Inferior parietal cortex (tissue), 1 donor: ENCODE data around the gene ACOT7.
"Not testable (repeated sequence)": the region's sequence is repeated elsewhere in the genome, so short reads cannot be mapped to it uniquely, and the experiment has no call there.

Experiments
- DNase-seq: peaks from one replicate; pipeline ENCODE4 v3.0.0-alpha.2; 2016; ENCODE audit errors: extremely low spot score

Gene ACOT7

DNA sequence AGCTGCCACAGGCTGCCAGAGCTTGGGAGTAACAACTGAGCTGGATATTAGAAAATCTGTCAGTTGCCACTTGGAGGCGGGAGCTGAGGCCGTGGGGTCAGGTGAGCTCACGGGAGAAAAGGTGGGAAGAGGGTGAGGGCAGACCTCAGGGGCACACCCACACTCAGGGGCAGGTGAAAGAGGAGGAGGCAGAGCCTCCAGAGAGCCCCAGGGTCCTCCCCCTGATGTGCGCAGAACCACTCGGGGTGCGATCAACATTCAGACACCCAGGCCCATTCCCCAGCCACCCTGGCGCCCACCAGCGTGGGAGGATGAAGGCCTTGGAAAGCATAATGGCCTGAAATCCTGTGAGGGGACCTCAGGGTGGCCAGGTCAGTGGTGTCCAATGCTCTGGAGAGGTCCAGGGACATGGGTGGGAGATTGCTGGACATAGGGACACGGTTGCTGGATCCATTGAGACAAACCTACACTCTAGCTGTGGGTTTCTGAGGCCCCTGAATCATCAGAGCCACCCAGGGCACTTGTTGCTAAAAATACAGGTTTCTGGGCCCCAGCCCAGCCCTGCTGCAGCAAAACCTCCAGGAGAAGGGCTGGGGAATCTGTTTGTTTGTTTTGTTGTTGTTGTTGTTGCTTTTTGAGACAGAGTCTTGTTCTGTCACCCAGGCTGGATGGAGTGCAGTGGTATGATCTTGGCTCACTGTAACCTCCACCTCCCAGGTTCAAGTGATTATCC lies 83.3 kb downstream of the ACOT7 start:
- DNase-seq: no peak

GRCh38 chr1:6309564-6309963 lies 84.0 kb downstream of the ACOT7 start:
- no peak for DNase-seq

DNA sequence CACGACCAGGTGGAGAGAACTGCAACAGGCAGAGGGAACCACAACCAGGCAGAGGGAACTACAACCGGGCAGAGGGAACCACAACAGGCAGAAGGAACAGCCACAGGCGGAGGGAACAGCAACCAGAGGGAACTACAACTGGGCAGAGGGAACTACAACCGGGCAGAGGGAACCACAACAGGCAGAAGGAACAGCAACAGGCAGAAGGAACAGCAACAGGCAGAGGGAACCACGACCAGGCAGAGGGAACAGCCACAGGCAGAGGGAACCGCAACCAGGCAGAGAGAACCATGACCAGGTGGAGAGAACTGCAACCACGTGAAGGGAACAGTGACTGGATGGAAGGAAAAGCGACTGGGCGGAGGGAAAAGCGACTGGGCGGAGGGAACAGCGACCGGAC lies 85.1 kb downstream of the ACOT7 start:
- DNase-seq: no peak

DNA sequence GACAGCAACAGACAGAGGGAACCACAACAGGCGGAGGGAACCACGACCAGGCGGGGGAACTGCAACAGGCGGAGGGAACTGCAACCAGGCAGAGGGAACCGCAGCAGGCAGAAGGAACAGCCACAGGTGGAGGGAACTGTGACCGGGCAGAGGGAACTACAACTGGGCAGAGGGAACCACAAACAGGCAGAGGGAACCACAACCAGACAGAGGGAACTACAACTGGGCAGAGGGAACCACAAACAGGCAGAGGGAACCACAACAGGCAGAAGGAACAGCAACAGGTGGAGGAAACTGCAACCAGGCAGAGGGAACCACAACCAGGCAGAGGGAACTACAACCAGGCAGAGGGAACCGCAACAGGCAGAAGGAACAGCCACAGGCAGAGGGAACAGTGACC lies 85.9 kb downstream of the ACOT7 start:
- DNase-seq: not testable (repeated sequence)

DNA sequence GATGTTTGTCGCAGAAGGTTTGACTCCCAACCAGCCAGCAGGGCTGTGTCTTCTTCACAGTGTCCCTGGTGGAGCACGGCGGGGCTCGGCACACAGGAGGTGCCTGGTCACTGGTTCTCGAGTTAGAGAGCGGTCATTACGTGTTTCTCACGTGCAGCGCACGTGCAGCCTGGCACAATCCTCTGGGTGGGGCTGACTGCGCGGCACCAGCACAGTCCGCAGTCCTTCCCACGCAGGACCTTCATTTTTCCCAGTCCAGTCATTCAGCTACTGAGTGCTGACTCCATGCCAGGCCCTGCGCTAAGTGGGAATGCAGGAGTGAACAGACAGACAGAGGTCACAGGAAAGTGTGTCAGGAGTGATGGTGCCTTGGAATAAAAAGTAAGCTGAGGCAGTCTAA lies 86.5 kb downstream of the ACOT7 start:
- DNase-seq: no peak

DNA sequence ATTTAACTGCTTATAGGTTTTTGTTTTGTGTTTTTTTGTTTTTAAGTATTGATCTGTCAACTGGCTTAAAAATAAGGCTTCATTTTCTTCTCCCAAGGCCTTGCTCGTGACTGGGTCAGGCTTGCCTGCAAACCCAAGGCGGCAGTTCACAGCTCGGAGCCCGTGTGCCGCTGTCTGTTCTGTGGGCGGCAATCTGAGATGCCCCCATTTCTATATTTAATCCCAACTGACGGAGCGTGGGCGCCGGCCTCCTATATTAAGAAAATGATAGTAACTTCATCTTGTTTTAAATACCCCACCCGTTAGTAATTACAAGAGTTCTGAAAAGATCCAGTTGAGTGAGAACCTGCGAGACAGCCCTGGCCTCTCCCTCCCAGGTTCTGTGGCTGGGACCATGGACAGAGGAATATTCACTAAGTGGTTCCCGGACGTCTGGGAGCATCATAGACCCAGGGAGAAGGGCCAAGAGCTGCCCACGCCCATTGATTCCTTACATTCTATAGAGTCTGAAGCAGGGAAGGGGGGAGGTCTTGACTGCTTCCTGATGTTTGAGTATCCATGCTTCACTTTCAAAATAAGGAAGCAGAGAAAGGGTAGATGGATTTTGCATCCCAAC lies 90.1 kb downstream of the ACOT7 start:
- no peak for DNase-seq

GRCh38 chr1:6302568-6302967 lies 91.0 kb downstream of the ACOT7 start:
- DNase-seq: no peak

- no peak for DNase-seq
These were observed 92.0 kb downstream of the ACOT7 start for GRCh38 chr1:6301526-6301925.

DNA sequence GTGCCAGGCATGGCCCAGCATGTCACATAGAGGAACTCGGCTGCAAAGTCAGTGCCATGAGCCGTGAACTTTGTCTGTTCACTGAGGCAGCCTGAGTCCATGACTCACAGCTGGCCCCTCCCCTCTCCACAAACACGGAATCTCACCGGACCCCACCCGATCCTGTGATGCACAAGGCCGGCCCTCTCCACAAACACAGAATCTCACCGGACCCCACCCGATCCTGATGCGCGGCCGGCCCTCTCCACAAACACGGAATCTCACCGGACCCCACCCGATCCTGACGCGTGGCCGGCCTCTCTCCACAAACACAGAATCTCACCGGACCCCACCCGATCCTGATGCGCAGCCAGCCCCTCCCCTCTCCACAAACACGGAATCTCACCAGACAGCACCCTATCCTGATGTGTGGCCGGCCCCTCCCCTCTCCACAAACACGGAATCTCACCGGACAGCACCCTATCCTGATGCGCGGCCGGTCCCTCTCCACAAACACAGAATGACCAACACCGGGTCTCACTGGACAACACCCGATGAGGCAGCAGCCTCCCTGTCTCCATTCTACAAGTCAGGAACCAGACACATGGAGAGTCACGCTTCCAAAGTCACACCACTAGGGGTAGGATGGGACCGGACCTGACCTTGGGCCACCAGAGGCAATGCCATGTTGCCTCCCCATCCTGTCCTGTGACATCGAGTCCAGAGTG lies 93.1 kb downstream of the ACOT7 start:
- DNase-seq: no peak

- no peak for DNase-seq
These were observed 93.9 kb downstream of the ACOT7 start for GRCh38 chr1:6299557-6300165.

- no peak for DNase-seq
These were observed 94.6 kb downstream of the ACOT7 start for GRCh38 chr1:6298940-6299465.

- no peak for DNase-seq
These were observed 95.0 kb downstream of the ACOT7 start for GRCh38 chr1:6298530-6298929.

DNA sequence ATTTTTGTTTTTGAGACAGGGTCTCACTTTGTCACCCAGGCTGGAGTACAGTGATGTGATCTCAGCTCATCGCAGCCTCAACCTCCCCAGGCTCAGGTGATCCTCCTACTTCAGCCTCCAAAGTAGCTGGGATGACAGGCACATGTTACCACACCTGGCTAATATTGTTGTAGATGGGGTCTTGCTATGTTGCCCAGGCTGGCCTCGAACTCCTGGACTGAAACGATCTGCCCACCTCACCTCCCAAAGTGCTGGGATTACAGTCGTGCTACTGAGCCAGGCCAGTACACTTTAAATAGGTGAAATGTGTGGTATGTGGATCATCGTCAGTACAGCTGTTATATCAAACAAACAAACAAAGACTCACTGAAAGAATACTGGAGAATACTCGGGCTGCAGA lies 97.7 kb downstream of the ACOT7 start:
- DNase-seq: no peak

DNA sequence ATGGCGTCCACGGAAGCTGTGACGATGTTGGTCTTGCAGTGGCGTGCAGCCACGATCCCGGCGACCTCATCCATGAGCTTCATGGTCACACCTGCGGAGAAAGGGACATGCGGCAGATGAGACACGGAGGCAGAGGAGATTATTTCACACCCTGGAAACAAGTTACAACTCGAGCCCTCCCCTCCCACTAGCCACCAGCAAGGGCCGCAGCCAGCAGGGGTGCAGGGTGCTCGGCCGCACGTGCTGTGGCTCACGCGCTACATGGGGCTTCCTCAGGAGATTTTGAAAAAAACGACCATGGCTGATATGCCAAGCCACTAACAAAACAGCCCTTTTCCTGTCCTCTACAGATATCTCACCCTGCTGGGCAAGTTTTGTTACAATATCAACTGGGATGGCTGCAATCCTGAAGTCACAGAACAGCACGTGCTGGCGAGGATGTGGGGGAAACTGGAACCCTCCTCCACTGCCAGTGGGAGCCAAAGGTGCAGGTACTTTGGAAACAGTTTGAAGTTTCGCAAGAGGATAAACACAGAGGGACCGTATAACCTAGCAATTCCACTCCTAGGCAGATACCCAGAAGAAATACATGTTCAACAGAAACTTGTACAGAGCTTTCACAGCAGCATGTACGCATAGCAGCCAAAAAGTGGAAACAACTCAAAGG lies 98.5 kb downstream of the ACOT7 start:
- no peak for DNase-seq

GRCh38 chr1:6294080-6294889 lies 99.3 kb downstream of the ACOT7 start:
- DNase-seq: no peak

DNA sequence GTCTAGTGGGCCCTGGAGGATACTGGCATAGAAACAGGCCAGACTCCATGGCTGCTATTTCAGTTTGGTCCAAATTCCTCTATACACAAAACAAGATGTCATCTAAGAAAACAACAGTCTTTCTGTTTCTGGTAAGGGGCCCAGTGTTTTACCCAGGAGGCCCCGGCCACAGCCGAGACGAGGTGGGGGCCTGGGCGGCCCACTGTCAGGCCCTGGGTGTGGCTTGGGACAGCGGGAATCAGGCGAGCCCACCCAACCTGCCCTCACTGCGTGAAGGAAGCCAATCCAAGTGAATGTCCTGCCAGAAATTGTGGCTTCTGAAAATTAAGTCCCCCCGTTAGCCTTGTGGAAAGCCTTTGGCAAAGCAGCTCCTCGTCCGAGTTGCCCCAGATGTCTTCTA lies 101.5 kb downstream of the ACOT7 start:
- DNase-seq: no peak

- DNase-seq: no peak
These were observed 104.9 kb downstream of the ACOT7 start for GRCh38 chr1:6288665-6289064.

DNA sequence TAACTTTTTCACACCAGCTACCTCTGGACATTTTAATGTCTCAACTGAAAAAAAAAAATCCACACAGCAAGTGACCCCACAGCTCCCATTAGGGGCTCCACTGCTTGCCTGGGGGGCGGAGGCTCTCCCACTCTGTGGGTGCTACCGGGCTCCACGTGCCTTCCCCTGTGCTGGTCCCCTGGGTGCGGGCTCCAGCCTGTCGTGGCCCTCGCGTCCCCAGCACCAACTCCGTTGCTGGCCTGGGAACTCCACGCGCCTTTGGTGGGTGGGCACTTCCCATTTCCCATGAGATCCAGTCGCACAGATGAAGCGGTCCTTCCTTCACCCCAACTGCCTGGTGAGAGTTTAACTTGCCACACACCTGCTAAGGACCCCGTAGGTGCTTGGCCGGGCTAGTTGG lies 105.5 kb downstream of the ACOT7 start:
- no peak for DNase-seq

GRCh38 chr1:6287431-6287886 lies 106.1 kb downstream of the ACOT7 start:
- peak; percentile 67 for DNase-seq

GRCh38 chr1:6287029-6287428 lies 106.5 kb downstream of the ACOT7 start:
- DNase-seq: no peak

DNA sequence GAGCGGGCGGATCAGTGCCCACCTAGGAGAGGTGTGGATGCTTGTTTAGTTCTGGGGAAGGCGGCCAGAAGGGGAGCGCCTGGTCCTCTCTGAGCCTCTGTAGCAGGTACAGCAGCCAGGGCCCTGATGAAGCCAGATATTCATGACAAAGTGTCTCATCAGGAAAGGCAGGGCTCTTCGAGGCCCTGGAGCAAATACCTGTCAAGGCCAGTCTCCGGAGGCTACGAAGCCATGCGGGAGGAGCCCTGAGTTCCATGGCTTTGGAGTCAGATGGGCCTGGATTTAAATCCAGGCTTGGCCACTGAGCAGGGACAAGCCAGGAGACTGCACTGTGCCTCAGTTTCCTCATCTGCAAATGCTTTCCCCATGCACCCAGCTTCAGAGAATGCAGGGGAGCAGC lies 107.3 kb downstream of the ACOT7 start:
- no peak for DNase-seq
